ENCODE results near the gene RETREG1.

Gene RETREG1

GRCh38 chr5:16580382-16580781 is 36.4 kb downstream of the RETREG1 start:
- no peak for TF ChIP-seq ZNF274 (IDR thresholded peaks at IDR 0.05; ENCODE audit: low read depth, low read length)
- H3K4me3 ChIP-seq (ENCODE audit: low read length) = no peak overlapping the region

- no peak for TF ChIP-seq ZNF274 (IDR thresholded peaks at IDR 0.05; ENCODE audit: low read depth, low read length)
- H3K4me3 ChIP-seq (ENCODE audit: low read length) = no peak overlapping the region
These were observed 37.5 kb downstream of the RETREG1 start for GRCh38 chr5:16579142-16579847.

GRCh38 chr5:16578474-16578883 is 38.3 kb downstream of the RETREG1 start:
- TF ChIP-seq ZNF274 (IDR thresholded peaks at IDR 0.05; ENCODE audit: low read depth, low read length) = no peak
- H3K4me3 ChIP-seq (ENCODE audit: low read length) = no peak overlapping the region

- TF ChIP-seq ZNF274 (IDR thresholded peaks at IDR 0.05; ENCODE audit: low read depth, low read length) = no peak
- H3K4me3 ChIP-seq (ENCODE audit: low read length) = no peak overlapping the region
These were observed 39.1 kb downstream of the RETREG1 start for GRCh38 chr5:16577677-16578076.

GRCh38 chr5:16574789-16575721 is 41.7 kb downstream of the RETREG1 start:
- no peak for TF ChIP-seq ZNF274 (IDR thresholded peaks at IDR 0.05; ENCODE audit: low read depth, low read length)
- no peak overlapping the region for H3K4me3 ChIP-seq (ENCODE audit: low read length)

GRCh38 chr5:16573401-16573800 is 43.4 kb downstream of the RETREG1 start:
- H3K4me3 ChIP-seq (ENCODE audit: low read length) = no peak overlapping the region
- TF ChIP-seq ZNF274 (IDR thresholded peaks at IDR 0.05; ENCODE audit: low read depth, low read length) = no peak

GRCh38 chr5:16572289-16573015 is 44.3 kb downstream of the RETREG1 start:
- no peak for TF ChIP-seq ZNF274 (IDR thresholded peaks at IDR 0.05; ENCODE audit: low read depth, low read length)
- H3K4me3 ChIP-seq (ENCODE audit: low read length) = no peak overlapping the region

- TF ChIP-seq ZNF274 (IDR thresholded peaks at IDR 0.05; ENCODE audit: low read depth, low read length) = no peak
- no peak overlapping the region for H3K4me3 ChIP-seq (ENCODE audit: low read length)
These were observed 45.8 kb downstream of the RETREG1 start for GRCh38 chr5:16571016-16571415.

GRCh38 chr5:16570121-16570815 is 46.5 kb downstream of the RETREG1 start:
- H3K4me3 ChIP-seq (ENCODE audit: low read length) = no peak overlapping the region

GRCh38 chr5:16568875-16569580 is 47.8 kb downstream of the RETREG1 start:
- TF ChIP-seq ZNF274 (IDR thresholded peaks at IDR 0.05; ENCODE audit: low read depth, low read length) = no peak
- no peak overlapping the region for H3K4me3 ChIP-seq (ENCODE audit: low read length)

More at GRCh38 chr5:16570121-16570815, 46.5 kb downstream of the RETREG1 start:
- TF ChIP-seq ZNF274 (IDR thresholded peaks at IDR 0.05; ENCODE audit: low read depth, low read length) = no peak

GRCh38 chr5:16567365-16567764 is 49.4 kb downstream of the RETREG1 start:
- TF ChIP-seq ZNF274 (IDR thresholded peaks at IDR 0.05; ENCODE audit: low read depth, low read length) = no peak
- no peak overlapping the region for H3K4me3 ChIP-seq (ENCODE audit: low read length)

GRCh38 chr5:16565118-16565517 is 51.7 kb downstream of the RETREG1 start:
- TF ChIP-seq ZNF274 (IDR thresholded peaks at IDR 0.05; ENCODE audit: low read depth, low read length) = no peak
- H3K4me3 ChIP-seq (ENCODE audit: low read length) = no peak overlapping the region

- TF ChIP-seq ZNF274 (IDR thresholded peaks at IDR 0.05; ENCODE audit: low read depth, low read length) = no peak
- no peak overlapping the region for H3K4me3 ChIP-seq (ENCODE audit: low read length)
These were observed 52.4 kb downstream of the RETREG1 start for GRCh38 chr5:16564248-16564867.

Measured in GM08714 (cell line).